Suprapubic skin (tissue), 4 donors: ENCODE data around the gene HOXA13. TPM values are rescaled to one million over a fixed set of nuclear protein-coding genes. Genes with fewer than 3 reads are reported as not detected.

Experiments
- DNase-seq, 2 donors: peaks; one replicate each; pipeline ENCODE4 v3.0.0-alpha.2; 2019; ENCODE audit warnings: low spot score in 2 of 2
- H3K27ac ChIP-seq: fragments of 200-600 bp; sonication (generic); one replicate; pipeline ENCODE4 v1.5.1; 2019
- H3K27me3 ChIP-seq: fragments of 200-600 bp; sonication (generic); one replicate; pipeline ENCODE4 v1.5.1; 2019
- H3K36me3 ChIP-seq: fragments of 200-600 bp; sonication (generic); one replicate; pipeline ENCODE4 v1.5.1; 2019
- H3K4me1 ChIP-seq: fragments of 200-600 bp; sonication (generic); one replicate; pipeline ENCODE4 v1.5.1; 2019
- H3K4me3 ChIP-seq: fragments of 200-600 bp; sonication (generic); one replicate; pipeline ENCODE4 v1.5.1; 2019; ENCODE audit warnings: mild to moderate bottlenecking
- H3K9me3 ChIP-seq: fragments of 200-600 bp; sonication (generic); one replicate; pipeline ENCODE4 v1.5.1; 2019
- EP300 ChIP-seq: sonication (generic); formaldehyde crosslinking; IDR thresholded peaks from one replicate; pipeline ENCODE4 v1.6.1; 2017; ENCODE audit warnings: antibody characterized with exemption
- POLR2A ChIP-seq, 2 donors: fragments of 450-650 bp; IDR thresholded peaks; one replicate each; pipeline ENCODE4 v1.6.1; 2017; ENCODE audit warnings: antibody characterized with exemption in 2 of 2, mild to moderate bottlenecking in 2 of 2, moderate library complexity in 2 of 2
- POLR2AphosphoS5 ChIP-seq, 3 donors: sonication (generic); formaldehyde crosslinking; IDR thresholded peaks; one replicate each; pipeline ENCODE4 v1.6.1; 2017; ENCODE audit warnings: antibody characterized with exemption in 3 of 3
- WGBS: methylation state at CpG from one replicate; pipeline ENCODE4 v1.1.5; 2018; 5-methylcytosine and 5-hydroxymethylcytosine counted together
- total RNA-seq, 4 donors: library from RNA; depleted of rRNA; stranded (reverse); fragments of >200 nt; gene quantifications; one replicate each; pipeline ENCODE4 v1.1.0, GENCODE V29; 2016
- TF ChIP-seq, protein P1 (sequence below), 2 donors: fragments of 200-600 bp in 1 of 2; fragments of 450-650 bp in 1 of 2; sonication (generic) in 1 of 2; IDR thresholded peaks; one replicate each; pipeline ENCODE4 v1.5.1; 2016 to 2019; ENCODE audit warnings: antibody characterized with exemption in 2 of 2, mild to moderate bottlenecking in 1 of 2, moderate library complexity in 1 of 2

HOXA13 gene
- total RNA-seq, 4 donors from 2014 or later = 0.17 TPM; not detected in 3

DNA sequence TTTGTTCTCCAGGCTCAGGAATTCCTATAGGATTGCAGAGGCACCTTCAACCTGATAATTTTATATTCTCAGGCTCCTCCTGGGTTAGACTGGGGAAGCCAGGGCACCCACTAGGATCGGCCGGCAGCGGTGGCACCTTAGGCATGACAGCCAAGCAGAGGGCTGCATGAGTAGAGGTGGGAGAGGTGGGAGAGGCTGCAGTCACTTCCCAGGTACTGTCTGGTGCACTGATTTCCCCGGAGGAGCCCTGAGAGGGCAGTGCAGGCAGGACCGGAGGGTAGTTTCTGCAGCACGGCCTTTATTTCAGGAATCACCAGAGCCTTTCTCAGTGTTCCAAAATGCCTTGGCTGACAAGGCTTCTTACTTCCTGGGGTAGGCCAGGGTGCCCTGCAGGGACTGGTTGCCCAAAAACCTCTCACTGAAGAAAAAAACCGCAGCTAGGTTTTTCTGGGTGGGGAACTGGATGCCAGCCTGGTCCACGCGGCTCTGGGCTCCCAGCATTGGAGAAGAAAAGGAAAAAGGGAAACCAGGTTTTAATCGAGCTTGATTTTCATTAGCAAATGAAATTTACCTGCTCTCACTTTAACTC lies 3.6 kb upstream of the HOXA13 start:
- TF ChIP-seq POLR2AphosphoS5 (IDR thresholded peaks at IDR 0.05) = no peak
- no peak for TF ChIP-seq POLR2A (IDR thresholded peaks at IDR 0.05)
- TF ChIP-seq, protein P1, sequence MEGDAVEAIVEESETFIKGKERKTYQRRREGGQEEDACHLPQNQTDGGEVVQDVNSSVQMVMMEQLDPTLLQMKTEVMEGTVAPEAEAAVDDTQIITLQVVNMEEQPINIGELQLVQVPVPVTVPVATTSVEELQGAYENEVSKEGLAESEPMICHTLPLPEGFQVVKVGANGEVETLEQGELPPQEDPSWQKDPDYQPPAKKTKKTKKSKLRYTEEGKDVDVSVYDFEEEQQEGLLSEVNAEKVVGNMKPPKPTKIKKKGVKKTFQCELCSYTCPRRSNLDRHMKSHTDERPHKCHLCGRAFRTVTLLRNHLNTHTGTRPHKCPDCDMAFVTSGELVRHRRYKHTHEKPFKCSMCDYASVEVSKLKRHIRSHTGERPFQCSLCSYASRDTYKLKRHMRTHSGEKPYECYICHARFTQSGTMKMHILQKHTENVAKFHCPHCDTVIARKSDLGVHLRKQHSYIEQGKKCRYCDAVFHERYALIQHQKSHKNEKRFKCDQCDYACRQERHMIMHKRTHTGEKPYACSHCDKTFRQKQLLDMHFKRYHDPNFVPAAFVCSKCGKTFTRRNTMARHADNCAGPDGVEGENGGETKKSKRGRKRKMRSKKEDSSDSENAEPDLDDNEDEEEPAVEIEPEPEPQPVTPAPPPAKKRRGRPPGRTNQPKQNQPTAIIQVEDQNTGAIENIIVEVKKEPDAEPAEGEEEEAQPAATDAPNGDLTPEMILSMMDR (IDR thresholded peaks at IDR 0.05) = no peak
- TF ChIP-seq EP300 = no peak
- peaks cover 99% of the 10 kb centered on the region for H3K27me3 ChIP-seq
- no peak overlapping the region for H3K27ac ChIP-seq
- H3K4me3 ChIP-seq = no peak overlapping the region
- peaks cover 44% of the 10 kb centered on the region for H3K4me1 ChIP-seq
- DNase-seq = peak in 1 of 2 donors; percentile 48
- no peaks in the 10 kb centered on the region for H3K9me3 ChIP-seq
- 48% methylated on average over 10 of the region's 10 CpGs for WGBS
- no peaks in the 10 kb centered on the region for H3K36me3 ChIP-seq

DNA sequence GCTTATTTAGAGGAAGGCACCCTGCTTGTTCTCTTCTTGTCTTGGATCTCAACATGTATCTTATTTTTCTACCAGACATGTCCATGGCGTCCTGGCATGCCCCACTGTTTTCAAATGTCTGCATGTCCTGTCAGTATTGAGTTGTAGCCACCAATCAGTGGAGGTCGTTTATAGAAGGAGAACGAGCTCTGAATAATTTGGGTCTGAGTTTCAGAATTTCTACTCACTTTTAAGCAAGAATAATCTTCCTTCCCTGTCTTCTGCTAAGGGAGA lies 2.9 kb upstream of the HOXA13 start:
- WGBS = 39% methylated on average over 3 of the region's 3 CpGs
- H3K27ac ChIP-seq = no peak overlapping the region
- H3K36me3 ChIP-seq = no peaks in the 10 kb centered on the region
- peaks cover 51% of the 10 kb centered on the region for H3K4me1 ChIP-seq
- no peak for DNase-seq
- H3K4me3 ChIP-seq = no peak overlapping the region
- no peak for TF ChIP-seq POLR2AphosphoS5 (IDR thresholded peaks at IDR 0.05)
- TF ChIP-seq, protein P1 (IDR thresholded peaks at IDR 0.05) = no peak
- no peak for TF ChIP-seq EP300
- TF ChIP-seq POLR2A (IDR thresholded peaks at IDR 0.05) = no peak
- H3K9me3 ChIP-seq = no peaks in the 10 kb centered on the region
- peaks cover 99% of the 10 kb centered on the region for H3K27me3 ChIP-seq

DNA sequence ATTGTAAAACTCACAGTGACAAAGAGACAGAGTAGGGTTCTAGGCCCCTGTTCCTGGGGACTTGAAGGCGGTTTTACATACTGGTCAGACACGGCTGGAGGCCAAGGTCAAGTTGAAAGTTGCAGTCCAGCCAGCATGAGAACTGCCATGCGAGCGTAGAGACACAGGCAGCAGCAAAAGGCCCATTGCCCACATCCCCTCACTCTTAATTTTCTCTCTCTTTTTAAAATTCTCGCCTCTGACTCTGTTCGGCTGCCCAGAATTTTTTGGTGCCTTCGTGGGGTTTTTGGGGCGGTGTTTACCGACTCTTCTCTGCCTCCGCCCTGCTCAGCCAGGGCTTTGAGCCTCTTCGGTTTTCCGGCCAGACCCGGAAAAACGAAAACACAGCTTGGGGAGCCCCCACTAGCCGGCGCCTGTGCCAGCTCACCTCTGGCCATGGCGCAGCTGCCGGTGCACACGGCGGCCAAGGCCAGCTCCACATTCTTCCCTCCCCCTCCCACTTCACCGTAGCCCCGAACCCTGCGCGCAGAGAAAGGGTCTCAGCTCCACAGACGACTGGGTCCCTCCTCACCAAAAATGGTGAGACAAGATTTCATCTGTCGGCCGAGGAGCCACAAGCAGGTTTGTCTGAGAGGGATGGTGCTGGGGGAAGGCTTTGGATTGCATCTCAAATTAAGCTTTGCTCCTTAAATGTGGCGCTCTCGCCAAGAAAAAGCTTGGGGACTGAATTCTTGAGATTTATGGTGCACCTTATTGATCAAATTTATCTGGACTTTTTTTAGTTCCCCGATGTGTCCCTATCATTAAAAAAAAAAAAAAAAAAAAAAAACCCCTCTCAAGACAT lies 2.3 kb upstream of the HOXA13 start:
- H3K27ac ChIP-seq = no peak overlapping the region

DNA sequence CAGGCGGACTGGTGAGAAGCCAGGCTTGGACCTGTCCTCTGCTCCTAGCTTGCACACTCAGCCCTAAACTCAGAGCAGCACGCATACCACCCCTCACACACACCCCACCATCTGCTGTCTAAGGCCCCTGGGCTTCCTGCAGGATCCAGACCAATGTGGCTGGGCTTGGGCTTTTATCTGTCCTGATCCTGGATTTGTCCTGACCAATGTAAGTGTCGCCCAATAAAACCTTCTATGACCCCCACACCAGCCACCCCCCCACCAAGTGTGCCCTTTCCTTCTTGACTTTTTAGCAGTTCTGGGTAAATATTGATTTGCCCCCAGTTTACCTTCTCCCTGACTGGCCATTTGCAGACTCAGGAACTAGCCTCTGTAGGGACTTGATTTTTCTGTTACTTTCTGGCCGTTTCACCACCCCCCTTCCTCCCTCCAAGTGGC lies 1.7 kb upstream of the HOXA13 start:
- peak in 1 of 2 donors; percentile 67 for DNase-seq
- TF ChIP-seq POLR2A (IDR thresholded peaks at IDR 0.05) (no peak), EP300 (no peak)
- peaks cover 99% of the 10 kb centered on the region for H3K27me3 ChIP-seq
- no peaks in the 10 kb centered on the region for H3K9me3 ChIP-seq
- 40% methylated on average over 4 of the region's 4 CpGs for WGBS
- peak overlapping the region; percentile 55 for H3K4me3 ChIP-seq
- H3K27ac ChIP-seq = no peak overlapping the region
- no peaks in the 10 kb centered on the region for H3K36me3 ChIP-seq
- H3K4me1 ChIP-seq = peaks cover 52% of the 10 kb centered on the region

More for the DNA sequence above, 2.3 kb upstream of the HOXA13 start:
- Histone ChIP-seq H3K27me3 (peaks cover 99% of the 10 kb centered on the region), H3K9me3 (no peaks in the 10 kb centered on the region), H3K4me1 (peaks cover 52% of the 10 kb centered on the region), H3K36me3 (no peaks in the 10 kb centered on the region), H3K4me3 (no peak overlapping the region)
- TF ChIP-seq, protein P1 (IDR thresholded peaks at IDR 0.05) = no peak
- no peak for TF ChIP-seq POLR2A (IDR thresholded peaks at IDR 0.05)
- peak in 1 of 2 donors; percentile 65 for DNase-seq
- 38% methylated on average over 16 of the region's 30 CpGs for WGBS

DNA sequence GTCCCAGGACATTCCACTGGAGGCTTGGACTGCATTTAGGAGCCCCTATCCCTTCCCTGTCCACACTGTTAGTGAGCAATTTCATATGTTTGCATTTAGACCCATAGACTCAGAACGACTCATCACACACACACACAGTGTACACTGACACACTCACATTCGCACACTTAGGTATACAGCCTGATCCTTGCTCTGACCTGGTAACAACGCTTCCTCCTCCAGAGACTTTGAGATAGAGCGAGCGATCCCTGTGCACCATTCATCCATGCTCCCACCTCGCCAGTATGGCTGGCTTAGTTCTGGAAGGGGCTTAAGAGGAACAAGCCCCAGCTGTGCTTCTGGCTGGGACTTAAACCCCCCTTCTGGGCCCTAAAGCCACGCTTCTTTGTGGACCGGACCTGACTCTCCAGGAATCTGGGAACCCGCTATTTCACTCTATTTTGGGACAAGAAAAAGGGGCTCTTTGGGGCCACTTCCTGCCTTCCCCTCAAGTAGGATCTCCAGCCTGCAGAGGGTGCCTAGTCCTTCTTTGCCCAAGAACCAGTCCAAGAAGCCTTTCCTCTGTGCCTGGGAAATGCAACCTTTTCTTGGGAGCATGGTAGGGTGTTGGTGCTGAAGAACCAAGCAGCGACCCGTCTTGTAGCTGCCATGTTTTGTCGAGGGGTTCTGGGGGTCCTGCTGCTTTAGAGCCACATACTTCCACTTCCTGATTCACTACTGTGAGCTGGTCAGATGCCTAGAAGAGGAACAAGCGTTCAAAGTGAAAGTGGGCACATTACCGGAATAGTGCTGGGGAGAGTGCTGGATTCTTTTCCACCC lies 1.1 kb upstream of the HOXA13 start:
- H3K4me3 ChIP-seq = peak overlapping the region; percentile 55

More for the DNA sequence above, 1.1 kb upstream of the HOXA13 start:
- peaks cover 55% of the 10 kb centered on the region for H3K4me1 ChIP-seq
- H3K27me3 ChIP-seq = peaks cover 99% of the 10 kb centered on the region
- H3K36me3 ChIP-seq = no peaks in the 10 kb centered on the region
- DNase-seq = peak; percentile 38 to 41
- H3K27ac ChIP-seq = no peak overlapping the region
- 24% methylated on average over 12 of the region's 14 CpGs for WGBS
- H3K9me3 ChIP-seq = no peaks in the 10 kb centered on the region
- TF ChIP-seq POLR2AphosphoS5 (IDR thresholded peaks at IDR 0.05) (no peak), POLR2A (IDR thresholded peaks at IDR 0.05) (no peak), EP300 (no peak)
- TF ChIP-seq, protein P1 (IDR thresholded peaks at IDR 0.05) = no peak
